ENCODE data around the gene HOXB3. TPM values are rescaled to one million over a fixed set of nuclear protein-coding genes. Genes with fewer than 3 reads are reported as not detected.

Gene HOXB3
- polyA plus RNA-seq, 1 donor from 2014 or later: not detected

DNA sequence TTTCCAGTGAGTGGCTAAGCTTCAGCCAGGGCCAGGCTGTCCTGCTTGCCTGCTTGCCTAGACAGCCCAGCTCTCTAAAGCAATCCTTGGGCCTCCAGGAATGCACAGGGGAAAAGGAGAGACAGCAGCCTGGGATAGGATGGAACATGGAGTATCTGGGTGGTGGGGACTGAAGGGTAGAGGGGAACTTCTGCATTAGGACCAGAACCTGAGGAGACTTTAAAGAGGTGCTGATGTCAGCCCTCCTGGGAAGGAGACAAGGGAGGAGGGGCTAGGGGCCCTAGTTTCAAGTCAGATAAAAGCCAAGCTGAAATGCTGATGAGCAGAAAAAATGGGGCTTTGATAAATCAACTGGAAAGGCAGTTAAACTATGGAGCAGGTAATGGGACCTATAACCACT is 19.0 kb upstream of the HOXB3 start:
- no peaks in the 10 kb centered on the region for H3F3A ChIP-seq (ENCODE audit: insufficient read depth, low read length, poor library complexity, severe bottlenecking)
- H3K9me3 ChIP-seq (ENCODE audit: low read length): peaks cover 12% of the 10 kb centered on the region
- no peaks in the 10 kb centered on the region for H4K20me1 ChIP-seq (ENCODE audit: insufficient read depth)
- H2AFZ ChIP-seq (ENCODE audit: low read depth, low read length): no peak overlapping the region
- H3K9me2 ChIP-seq (ENCODE audit: insufficient read depth, low read length): no peaks in the 10 kb centered on the region
- H3K79me2 ChIP-seq (replicated peaks; ENCODE audit: insufficient read depth, low read length): no peaks in the 10 kb centered on the region
- no peak overlapping the region for H3K27ac ChIP-seq (ENCODE audit: low read length)
- H3K4me2 ChIP-seq (ENCODE audit: low read length): no peak overlapping the region
- no peaks in the 10 kb centered on the region for H3K36me3 ChIP-seq (ENCODE audit: insufficient read depth, low read length)
- H3K4me3 ChIP-seq (ENCODE audit: low read length): no peak overlapping the region
- TF ChIP-seq, protein P1, sequence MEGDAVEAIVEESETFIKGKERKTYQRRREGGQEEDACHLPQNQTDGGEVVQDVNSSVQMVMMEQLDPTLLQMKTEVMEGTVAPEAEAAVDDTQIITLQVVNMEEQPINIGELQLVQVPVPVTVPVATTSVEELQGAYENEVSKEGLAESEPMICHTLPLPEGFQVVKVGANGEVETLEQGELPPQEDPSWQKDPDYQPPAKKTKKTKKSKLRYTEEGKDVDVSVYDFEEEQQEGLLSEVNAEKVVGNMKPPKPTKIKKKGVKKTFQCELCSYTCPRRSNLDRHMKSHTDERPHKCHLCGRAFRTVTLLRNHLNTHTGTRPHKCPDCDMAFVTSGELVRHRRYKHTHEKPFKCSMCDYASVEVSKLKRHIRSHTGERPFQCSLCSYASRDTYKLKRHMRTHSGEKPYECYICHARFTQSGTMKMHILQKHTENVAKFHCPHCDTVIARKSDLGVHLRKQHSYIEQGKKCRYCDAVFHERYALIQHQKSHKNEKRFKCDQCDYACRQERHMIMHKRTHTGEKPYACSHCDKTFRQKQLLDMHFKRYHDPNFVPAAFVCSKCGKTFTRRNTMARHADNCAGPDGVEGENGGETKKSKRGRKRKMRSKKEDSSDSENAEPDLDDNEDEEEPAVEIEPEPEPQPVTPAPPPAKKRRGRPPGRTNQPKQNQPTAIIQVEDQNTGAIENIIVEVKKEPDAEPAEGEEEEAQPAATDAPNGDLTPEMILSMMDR (IDR thresholded peaks at IDR 0.05; ENCODE audit: poor library complexity, severe bottlenecking): no peak
- TF ChIP-seq RAD21 (conservative IDR thresholded peaks at IDR 0.05) (no peak), SMC3 (conservative IDR thresholded peaks at IDR 0.05; ENCODE audit: poor library complexity) (no peak), MXI1 (conservative IDR thresholded peaks at IDR 0.05; ENCODE audit: poor library complexity, severe bottlenecking) (no peak), EZH2 (IDR thresholded peaks at IDR 0.05; ENCODE audit: borderline replicate concordance, insufficient read depth, low read length, poor library complexity, severe bottlenecking) (no peak), POLR2AphosphoS5 (IDR thresholded peaks at IDR 0.05) (no peak), TAF1 (IDR thresholded peaks at IDR 0.05; ENCODE audit: low read depth) (no peak), EP300 (conservative IDR thresholded peaks at IDR 0.05; ENCODE audit: poor library complexity, severe bottlenecking) (no peak), REST (IDR thresholded peaks at IDR 0.05; ENCODE audit: borderline replicate concordance) (no peak)
- no peak overlapping the region for H3K9ac ChIP-seq (ENCODE audit: low read length)
- peaks cover 99% of the 10 kb centered on the region for H3K27me3 ChIP-seq (ENCODE audit: insufficient read depth, low read depth, low read length)

- Histone ChIP-seq H3K27me3 (ENCODE audit: insufficient read depth, low read depth, low read length) (peaks cover 99% of the 10 kb centered on the region), H3K9me2 (ENCODE audit: insufficient read depth, low read length) (no peaks in the 10 kb centered on the region), H3F3A (ENCODE audit: insufficient read depth, low read length, poor library complexity, severe bottlenecking) (no peaks in the 10 kb centered on the region), H2AFZ (ENCODE audit: low read depth, low read length) (no peak overlapping the region), H3K4me2 (ENCODE audit: low read length) (no peak overlapping the region), H4K20me1 (ENCODE audit: insufficient read depth) (no peaks in the 10 kb centered on the region), H3K27ac (ENCODE audit: low read length) (no peak overlapping the region), H3K79me2 (replicated peaks; ENCODE audit: insufficient read depth, low read length) (no peaks in the 10 kb centered on the region), H3K9me3 (ENCODE audit: low read length) (peaks cover 18% of the 10 kb centered on the region), H3K4me3 (ENCODE audit: low read length) (no peak overlapping the region), H3K9ac (ENCODE audit: low read length) (no peak overlapping the region), H3K36me3 (ENCODE audit: insufficient read depth, low read length) (no peaks in the 10 kb centered on the region)
- no peak for TF ChIP-seq POLR2AphosphoS5 (IDR thresholded peaks at IDR 0.05)
- TF ChIP-seq REST (IDR thresholded peaks at IDR 0.05; ENCODE audit: borderline replicate concordance): no peak
- no peak for TF ChIP-seq EZH2 (IDR thresholded peaks at IDR 0.05; ENCODE audit: borderline replicate concordance, insufficient read depth, low read length, poor library complexity, severe bottlenecking)
- TF ChIP-seq MXI1 (conservative IDR thresholded peaks at IDR 0.05; ENCODE audit: poor library complexity, severe bottlenecking): no peak
- no peak for TF ChIP-seq TAF1 (IDR thresholded peaks at IDR 0.05; ENCODE audit: low read depth)
- TF ChIP-seq EP300 (conservative IDR thresholded peaks at IDR 0.05; ENCODE audit: poor library complexity, severe bottlenecking): no peak
- no peak for TF ChIP-seq RAD21 (conservative IDR thresholded peaks at IDR 0.05)
- TF ChIP-seq, protein P1 (IDR thresholded peaks at IDR 0.05; ENCODE audit: poor library complexity, severe bottlenecking): no peak
- TF ChIP-seq SMC3 (conservative IDR thresholded peaks at IDR 0.05; ENCODE audit: poor library complexity): no peak
Measured at GRCh38 chr17:48608494-48608834, 18.4 kb upstream of the HOXB3 start.

All from neural cell (in vitro differentiated cells).